MM.1S (cell line): ENCODE measurements around the gene PDCD2L.
"Not testable (repeated sequence)": the region's sequence is repeated elsewhere in the genome, so short reads cannot be mapped to it uniquely, and the experiment has no call there.

Source experiments
- DNase-seq: peaks from one replicate; pipeline ENCODE4 v3.0.0-alpha.2; 2015
- H2AFZ ChIP-seq: fragments of 300-600 bp; sonication (generic); 2 replicates; pipeline ENCODE4 v1.6.0; 2016; ENCODE audit warnings: antibody characterized with exemption, low read length
- H3F3A ChIP-seq: fragments of 300-600 bp; sonication (generic); 2 replicates; pipeline ENCODE4 v1.6.1; 2016; ENCODE audit warnings: mild to moderate bottlenecking, antibody characterized with exemption, low read length, moderate library complexity, mixed read lengths; ENCODE audit not compliant: insufficient read depth
- H3K27ac ChIP-seq: fragments of 300-600 bp; sonication (generic); 2 replicates; pipeline ENCODE4 v1.5.1; 2016; ENCODE audit warnings: mild to moderate bottlenecking, low read length
- H3K27me3 ChIP-seq: fragments of 300-600 bp; sonication (generic); replicated peaks from 2 replicates; pipeline ENCODE4 v1.6.0; 2016; ENCODE audit warnings: low read length; ENCODE audit not compliant: insufficient read depth
- H3K36me3 ChIP-seq: fragments of 300-600 bp; sonication (generic); replicated peaks from 2 replicates; pipeline ENCODE4 v1.6.1; 2016; ENCODE audit warnings: mild to moderate bottlenecking, low read length, mixed read lengths; ENCODE audit not compliant: insufficient read depth
- H3K4me1 ChIP-seq: fragments of 300-600 bp; sonication (generic); 2 replicates; pipeline ENCODE4 v1.6.1; 2016; ENCODE audit warnings: low read length, mixed read lengths
- H3K4me2 ChIP-seq: fragments of 300-600 bp; sonication (generic); 2 replicates; pipeline ENCODE4 v1.6.0; 2016; ENCODE audit warnings: low read depth, low read length
- H3K4me3 ChIP-seq: fragments of 300-600 bp; sonication (generic); 2 replicates; pipeline ENCODE4 v1.5.1; 2016; ENCODE audit warnings: low read length, mixed read lengths
- H3K79me2 ChIP-seq: fragments of 300-600 bp; sonication (generic); 2 replicates; pipeline ENCODE4 v1.6.1; 2016; ENCODE audit warnings: mixed run types, low read length, mixed read lengths
- H3K9ac ChIP-seq: fragments of 300-600 bp; sonication (generic); 2 replicates; pipeline ENCODE4 v1.6.1; 2016; ENCODE audit warnings: low read length, mixed read lengths
- H3K9me2 ChIP-seq: fragments of 300-600 bp; sonication (generic); replicated peaks from 2 replicates; pipeline ENCODE4 v1.6.1; 2016; ENCODE audit warnings: mild to moderate bottlenecking, low read length, mixed read lengths; ENCODE audit not compliant: insufficient read depth
- H3K9me3 ChIP-seq: fragments of 300-600 bp; sonication (generic); replicated peaks from 2 replicates; pipeline ENCODE4 v1.6.1; 2016; ENCODE audit warnings: mild to moderate bottlenecking, low read length, mixed read lengths; ENCODE audit not compliant: insufficient read depth
- H4K20me1 ChIP-seq: fragments of 300-600 bp; sonication (generic); 2 replicates; pipeline ENCODE4 v1.6.1; 2016; ENCODE audit warnings: mild to moderate bottlenecking, low read length, moderate library complexity, mixed read lengths; ENCODE audit not compliant: insufficient read depth
- CTCF ChIP-seq: fragments of 300-600 bp; sonication (generic); IDR thresholded peaks from 2 replicates; pipeline ENCODE4 v1.5.1; 2016; ENCODE audit warnings: antibody characterized with exemption, low read length, mixed read lengths
- EZH2 ChIP-seq: fragments of 300-600 bp; sonication (generic); optimal IDR thresholded peaks from 2 replicates; pipeline ENCODE3; 2017; ENCODE audit warnings: low read depth, mild to moderate bottlenecking, antibody characterized with exemption, low read length, mixed read lengths
- EZH2phosphoT487 ChIP-seq: fragments of 300-600 bp; sonication (generic); IDR thresholded peaks from 2 replicates; pipeline ENCODE4 v1.6.1; 2018; ENCODE audit warnings: antibody characterized with exemption, low read length

PDCD2L gene

GRCh38 chr19:34458677-34459076 is 54.5 kb downstream of the PDCD2L start:
- Histone ChIP-seq H2AFZ (no peak overlapping the region), H4K20me1 (no peaks in the 10 kb centered on the region; the same call in 1 of the 2 replicates), H3F3A (no peaks in the 10 kb centered on the region), H3K36me3 (peaks cover 16% of the 10 kb centered on the region; the same call in 1 of the 2 replicates), H3K9ac (no peak overlapping the region), H3K27me3 (no peaks in the 10 kb centered on the region), H3K9me2 (no peaks in the 10 kb centered on the region), H3K79me2 (peaks cover 61% of the 10 kb centered on the region), H3K9me3 (no peaks in the 10 kb centered on the region), H3K4me1 (no peaks in the 10 kb centered on the region), H3K27ac (no peak overlapping the region), H3K4me2 (no peak overlapping the region), H3K4me3 (no peak overlapping the region)
- no peak for DNase-seq
- no peak for TF ChIP-seq EZH2phosphoT487
- TF ChIP-seq CTCF: no peak
- no peak for TF ChIP-seq EZH2

DNA sequence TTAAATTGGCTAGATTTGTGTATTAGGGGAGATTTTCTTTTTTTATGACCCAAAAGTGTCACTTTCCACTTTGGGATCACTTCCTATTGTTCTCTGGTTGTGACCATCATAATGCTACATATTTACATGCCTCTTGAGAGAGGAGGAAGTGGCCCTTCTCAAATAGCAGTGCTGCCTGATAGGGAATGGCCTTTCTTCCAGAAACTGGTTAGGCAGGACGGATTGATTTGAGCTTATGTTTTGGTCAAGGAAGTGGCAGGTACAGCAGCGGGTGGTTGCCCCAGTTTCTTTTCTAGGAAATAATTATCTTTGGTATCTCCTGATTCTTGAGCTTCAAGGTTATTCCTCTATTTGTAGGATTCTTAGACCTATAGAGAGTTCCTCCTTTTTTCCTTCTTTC is 55.4 kb downstream of the PDCD2L start:
- H3K79me2 ChIP-seq: peaks cover 59% of the 10 kb centered on the region
- no peaks in the 10 kb centered on the region for H3K9me3 ChIP-seq
- H3K9me2 ChIP-seq: no peaks in the 10 kb centered on the region
- no peak for TF ChIP-seq CTCF
- TF ChIP-seq EZH2: no peak
- TF ChIP-seq EZH2phosphoT487: no peak
- peaks cover 11% of the 10 kb centered on the region; the same call in 1 of the 2 replicates for H3K36me3 ChIP-seq
- no peak overlapping the region for H3K27ac ChIP-seq
- H3K27me3 ChIP-seq: no peaks in the 10 kb centered on the region
- H3K4me1 ChIP-seq: no peaks in the 10 kb centered on the region
- no peak overlapping the region for H3K4me3 ChIP-seq
- H3K4me2 ChIP-seq: no peak overlapping the region
- H3K9ac ChIP-seq: no peak overlapping the region
- no peaks in the 10 kb centered on the region; the same call in 1 of the 2 replicates for H4K20me1 ChIP-seq
- H3F3A ChIP-seq: no peaks in the 10 kb centered on the region
- DNase-seq: no peak
- no peak overlapping the region for H2AFZ ChIP-seq

DNA sequence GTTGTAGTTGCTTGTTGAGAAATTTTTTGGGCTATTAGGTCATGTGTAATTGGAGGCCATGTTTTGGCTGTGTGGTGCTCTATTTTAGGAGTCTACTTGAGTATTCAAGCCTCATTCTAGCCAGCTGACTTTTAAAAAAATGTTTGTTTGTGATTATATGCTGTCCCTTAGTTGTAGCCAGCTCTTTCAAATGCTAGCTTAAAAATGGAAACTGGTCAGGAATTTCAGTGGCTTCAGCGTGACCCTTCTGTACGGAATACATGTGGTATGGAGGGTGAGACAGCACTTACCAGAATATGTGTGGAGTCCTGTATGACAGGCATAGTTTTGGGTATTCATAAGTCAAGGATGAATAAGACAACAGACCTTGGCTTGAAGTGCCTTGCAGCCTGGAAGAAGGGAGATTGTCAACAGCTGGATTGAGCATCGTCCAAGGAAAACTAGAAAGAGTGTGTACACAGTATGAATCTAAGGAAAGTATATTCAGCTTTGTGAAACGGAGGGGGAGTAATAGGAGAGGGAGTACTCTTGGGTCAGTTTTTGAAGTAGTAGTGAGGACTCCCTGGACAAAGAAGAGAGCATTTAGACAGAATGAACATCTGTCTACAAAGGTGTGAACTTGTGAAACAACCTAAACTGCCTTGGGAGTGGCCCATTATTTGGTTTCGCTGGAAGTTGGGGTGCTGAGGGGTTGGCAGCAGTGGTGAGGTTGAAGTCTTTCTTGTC is 57.3 kb downstream of the PDCD2L start:
- no peak overlapping the region for H3K4me3 ChIP-seq
- no peaks in the 10 kb centered on the region for H3K9me3 ChIP-seq
- H3K27me3 ChIP-seq: no peaks in the 10 kb centered on the region
- no peak for TF ChIP-seq EZH2phosphoT487
- TF ChIP-seq CTCF: no peak
- TF ChIP-seq EZH2: no peak
- H3K9ac ChIP-seq: no peak overlapping the region
- no peaks in the 10 kb centered on the region for H3K9me2 ChIP-seq
- H3K79me2 ChIP-seq: peaks cover 50% of the 10 kb centered on the region
- H3F3A ChIP-seq: no peaks in the 10 kb centered on the region
- H3K4me1 ChIP-seq: no peaks in the 10 kb centered on the region
- peaks cover 11% of the 10 kb centered on the region; the same call in 1 of the 2 replicates for H3K36me3 ChIP-seq
- no peak overlapping the region for H2AFZ ChIP-seq
- no peak for DNase-seq
- H3K27ac ChIP-seq: no peak overlapping the region
- H3K4me2 ChIP-seq: no peak overlapping the region
- H4K20me1 ChIP-seq: no peaks in the 10 kb centered on the region; the same call in 1 of the 2 replicates

GRCh38 chr19:34464785-34465184 is 60.6 kb downstream of the PDCD2L start:
- peaks cover 26% of the 10 kb centered on the region for H3K79me2 ChIP-seq
- not testable (repeated sequence) for H3K9ac ChIP-seq, H3K4me2 ChIP-seq, H3K27me3 ChIP-seq, H3K27ac ChIP-seq, H3F3A ChIP-seq, H4K20me1 ChIP-seq, H3K9me2 ChIP-seq, H2AFZ ChIP-seq, H3K9me3 ChIP-seq, H3K4me3 ChIP-seq, DNase-seq, H3K4me1 ChIP-seq
- peaks cover 15% of the 10 kb centered on the region; the same call in 1 of the 2 replicates for H3K36me3 ChIP-seq
